Fibroblast of pulmonary artery (primary cell): Measurements from ENCODE around the gene MICAL2.

Experiments
- DNase-seq: peaks from one replicate; pipeline ENCODE4 v3.0.0-alpha.2; 2010; ENCODE audit warnings: low read depth
- H3K4me3 ChIP-seq: replicated peaks from 2 replicates; pipeline ENCODE4 v1.5.1; 2011; ENCODE audit warnings: low read depth, mild to moderate bottlenecking, control low read depth, low read length, moderate library complexity
- CTCF ChIP-seq: IDR thresholded peaks from 2 replicates; pipeline ENCODE4 v1.5.1; 2011; ENCODE audit warnings: mild to moderate bottlenecking, control low read depth, low read length, inconsistent platforms; ENCODE audit errors: missing control alignments

MICAL2 gene

GRCh38 chr11:12240677-12241076 is 130.3 kb downstream of the MICAL2 start:
- no peak for DNase-seq
- no peak overlapping the region for H3K4me3 ChIP-seq
- TF ChIP-seq CTCF, result no peak

- no peak overlapping the region for H3K4me3 ChIP-seq
- DNase-seq, result no peak
- TF ChIP-seq CTCF, result no peak
Observed at GRCh38 chr11:12241401-12241800, 131.0 kb downstream of the MICAL2 start.

DNA sequence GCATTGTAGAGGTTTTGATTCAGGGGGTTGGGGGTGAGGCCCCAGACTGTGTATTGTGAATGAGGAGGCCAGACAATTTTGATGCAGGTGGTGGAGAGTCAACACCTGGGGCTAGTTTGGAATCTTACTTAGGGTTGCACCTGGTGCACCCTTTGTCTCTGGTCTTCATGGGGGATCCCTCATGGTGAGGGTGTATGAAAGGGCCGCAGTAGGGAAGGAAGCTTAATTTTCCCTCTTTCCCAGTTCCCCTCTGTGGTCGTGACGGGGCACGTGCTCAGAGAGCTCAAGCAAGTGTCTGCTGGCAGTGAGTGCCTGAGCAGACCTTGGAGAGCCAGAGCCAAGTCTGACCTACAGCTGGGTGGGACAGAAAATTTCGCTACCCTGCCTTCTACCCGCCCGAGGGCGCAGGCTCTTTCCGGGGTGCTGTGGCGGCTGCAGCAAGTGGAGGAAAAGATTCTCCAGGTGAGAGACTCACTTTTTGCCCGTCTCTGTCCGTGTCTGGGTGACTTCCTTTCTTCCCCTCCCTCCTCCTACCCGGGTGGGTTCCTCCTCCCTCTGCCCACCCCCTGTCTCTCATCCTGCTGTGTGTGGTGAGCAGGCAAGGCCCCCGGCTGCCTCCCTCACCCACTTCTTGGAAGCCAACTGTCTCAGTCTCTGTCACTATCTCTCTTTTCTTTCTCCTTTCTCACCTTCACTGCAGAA is 131.7 kb downstream of the MICAL2 start:
- no peak for TF ChIP-seq CTCF
- H3K4me3 ChIP-seq, result no peak overlapping the region
- DNase-seq, result no peak

DNA sequence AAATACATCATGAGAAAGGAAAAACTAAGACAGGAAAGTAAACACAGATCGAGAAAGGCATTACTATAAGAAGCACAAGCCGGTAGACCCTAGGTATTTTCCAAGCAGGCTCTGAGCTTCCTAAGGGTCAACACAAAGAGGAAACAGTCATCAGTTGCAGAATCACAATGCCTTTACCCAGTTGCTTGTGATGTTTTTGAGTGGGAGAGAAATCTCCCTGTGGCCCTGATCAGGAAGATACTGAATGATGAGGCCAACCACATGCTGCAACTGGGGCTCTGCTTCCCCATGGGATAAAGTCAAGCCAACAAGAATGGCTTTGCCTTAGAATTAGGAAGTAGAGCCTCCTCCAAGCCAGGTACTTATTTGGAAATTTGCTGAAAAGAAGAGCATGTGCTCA is 132.6 kb downstream of the MICAL2 start:
- no peak for DNase-seq
- TF ChIP-seq CTCF, result no peak
- H3K4me3 ChIP-seq, result no peak overlapping the region

DNA sequence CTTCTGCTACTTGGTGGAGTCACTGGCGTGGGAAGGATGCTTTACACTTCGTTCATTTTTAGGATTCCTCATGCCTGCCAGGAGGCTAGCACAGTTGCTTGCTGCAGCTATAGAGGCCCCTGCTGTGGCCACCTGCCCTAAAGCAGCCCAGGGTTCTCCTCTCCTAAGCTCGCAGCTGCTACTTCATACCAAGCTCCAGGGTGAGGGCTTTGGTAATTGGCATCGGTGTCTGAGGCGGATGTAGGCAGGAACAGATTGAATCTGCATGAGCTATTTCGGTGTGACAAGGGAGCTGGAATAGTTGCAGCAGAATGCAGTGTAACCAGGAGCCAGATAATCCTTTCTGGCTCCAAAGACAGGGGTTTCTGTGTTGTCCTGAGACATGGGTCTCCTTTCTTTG is 133.1 kb downstream of the MICAL2 start:
- TF ChIP-seq CTCF, result no peak
- H3K4me3 ChIP-seq, result no peak overlapping the region
- DNase-seq, result no peak

- TF ChIP-seq CTCF, result no peak
- DNase-seq, result no peak
- no peak overlapping the region for H3K4me3 ChIP-seq
Observed at GRCh38 chr11:12243911-12244550, 133.6 kb downstream of the MICAL2 start.

GRCh38 chr11:12245091-12245490 is 134.7 kb downstream of the MICAL2 start:
- TF ChIP-seq CTCF, result no peak
- no peak for DNase-seq
- no peak overlapping the region for H3K4me3 ChIP-seq
